HG02884 (cell line): ENCODE measurements around the gene INTS15.
"Not testable (repeated sequence)": the region's sequence is repeated elsewhere in the genome, so short reads cannot be mapped to it uniquely, and the experiment has no call there.

Source experiments
- ATAC-seq: cut with Tn5 transposase; IDR thresholded peaks from one replicate; pipeline ENCODE4 v1.9.1; 2021; ENCODE audit warnings: mild to moderate bottlenecking, moderate library complexity; ENCODE audit not compliant: unreplicated experiment

INTS15 gene

GRCh38 chr7:6576867-6577368 is 12.9 kb upstream of the INTS15 start:
- ATAC-seq, result not testable (repeated sequence)

GRCh38 chr7:6577369-6578113 is 12.3 kb upstream of the INTS15 start, which contains the start of gene ZDHHC4:
ZDHHC4 (plus strand) TSS chr7:6577454; CDS start chr7:6580562, 3,108 bp downstream.
- ATAC-seq, result peak; percentile 91

- no peak for ATAC-seq
Observed at GRCh38 chr7:6578114-6579084, 11.4 kb upstream of the INTS15 start.

- ATAC-seq, result no peak
Observed at GRCh38 chr7:6579446-6579845, 10.4 kb upstream of the INTS15 start.

GRCh38 chr7:6585746-6586432 is 3.9 kb upstream of the INTS15 start:
- not testable (repeated sequence) for ATAC-seq

- ATAC-seq, result no peak
Observed at GRCh38 chr7:6588566-6588965, 1.3 kb upstream of the INTS15 start.

- no peak for ATAC-seq
Observed at GRCh38 chr7:6589151-6589828, 531 bp upstream of the INTS15 start.

- ATAC-seq, result peak; percentile 25
Observed at GRCh38 chr7:6590645-6591110, 857 bp downstream of the INTS15 start.

- ATAC-seq, result no peak
Observed at GRCh38 chr7:6600093-6600492, 10.3 kb downstream of the INTS15 start.

- no peak for ATAC-seq
Observed at GRCh38 chr7:6604458-6604857, 14.6 kb downstream of the INTS15 start.

GRCh38 chr7:6606866-6607583 is 17.2 kb downstream of the INTS15 start:
- ATAC-seq, result no peak

GRCh38 chr7:6607651-6608051 is 17.8 kb downstream of the INTS15 start:
- no peak for ATAC-seq

GRCh38 chr7:6608081-6608480 is 18.3 kb downstream of the INTS15 start:
- no peak for ATAC-seq

- ATAC-seq, result no peak
Observed at GRCh38 chr7:6608794-6609193, 19.0 kb downstream of the INTS15 start.

- ATAC-seq, result no peak
Observed at GRCh38 chr7:6612819-6613218, 23.0 kb downstream of the INTS15 start.

GRCh38 chr7:6613706-6614105 is 23.9 kb downstream of the INTS15 start:
- ATAC-seq, result no peak

GRCh38 chr7:6614953-6615722 is 25.3 kb downstream of the INTS15 start, which contains the start of gene ZNF853:
ZNF853 (plus strand) TSS chr7:6615610; CDS start chr7:6616175, 565 bp downstream.
- ATAC-seq, result no peak

- no peak for ATAC-seq
Observed at GRCh38 chr7:6615723-6616555, 26.1 kb downstream of the INTS15 start.
